ENCODE results near the gene OR8D2. TPM values are rescaled to one million over a fixed set of nuclear protein-coding genes. Genes with fewer than 3 reads are reported as not detected.

OR8D2 gene
- polyA plus RNA-seq (2011; rRNA removed) (not detected in 2 replicates), polyA minus RNA-seq (2011; rRNA and poly(A)+ RNA removed) (not detected in 2 replicates)

DNA sequence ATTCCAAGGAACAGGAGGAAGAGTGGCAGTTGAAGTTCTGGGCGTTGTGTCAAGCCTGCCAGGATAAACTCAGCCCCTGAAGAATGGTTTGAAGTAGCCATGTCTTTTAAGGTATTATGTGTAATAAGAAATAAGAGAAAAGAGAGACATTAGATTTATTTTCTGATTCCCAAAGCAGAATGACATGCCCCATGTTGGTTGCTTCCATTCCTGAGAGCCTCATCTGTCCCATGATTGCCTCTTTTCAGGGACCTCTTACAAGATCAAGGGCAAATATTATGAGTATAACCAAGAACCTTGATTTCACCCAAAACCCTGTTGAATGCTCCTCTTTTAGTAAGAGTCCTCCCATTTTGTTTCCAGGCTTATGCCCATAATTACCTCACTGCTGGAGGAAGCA lies at the start of gene OR8D2:
Gene OR8D2, minus strand, starts transcription at position 101 of the 400 bp plus-strand sequence. Its CDS starts 0 bp downstream, at position 101.
- no peaks in the 10 kb centered on the region for H3K27me3 ChIP-seq (ENCODE audit: control insufficient read depth, insufficient read depth, low read length)
- no peak within 1 kb of the TSS for H3K4me3 ChIP-seq (ENCODE audit: low read depth, low read length)
- TF ChIP-seq, protein P1, sequence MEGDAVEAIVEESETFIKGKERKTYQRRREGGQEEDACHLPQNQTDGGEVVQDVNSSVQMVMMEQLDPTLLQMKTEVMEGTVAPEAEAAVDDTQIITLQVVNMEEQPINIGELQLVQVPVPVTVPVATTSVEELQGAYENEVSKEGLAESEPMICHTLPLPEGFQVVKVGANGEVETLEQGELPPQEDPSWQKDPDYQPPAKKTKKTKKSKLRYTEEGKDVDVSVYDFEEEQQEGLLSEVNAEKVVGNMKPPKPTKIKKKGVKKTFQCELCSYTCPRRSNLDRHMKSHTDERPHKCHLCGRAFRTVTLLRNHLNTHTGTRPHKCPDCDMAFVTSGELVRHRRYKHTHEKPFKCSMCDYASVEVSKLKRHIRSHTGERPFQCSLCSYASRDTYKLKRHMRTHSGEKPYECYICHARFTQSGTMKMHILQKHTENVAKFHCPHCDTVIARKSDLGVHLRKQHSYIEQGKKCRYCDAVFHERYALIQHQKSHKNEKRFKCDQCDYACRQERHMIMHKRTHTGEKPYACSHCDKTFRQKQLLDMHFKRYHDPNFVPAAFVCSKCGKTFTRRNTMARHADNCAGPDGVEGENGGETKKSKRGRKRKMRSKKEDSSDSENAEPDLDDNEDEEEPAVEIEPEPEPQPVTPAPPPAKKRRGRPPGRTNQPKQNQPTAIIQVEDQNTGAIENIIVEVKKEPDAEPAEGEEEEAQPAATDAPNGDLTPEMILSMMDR (IDR thresholded peaks at IDR 0.05; ENCODE audit: insufficient read depth, low read depth, low read length) = no peak
- H3K36me3 ChIP-seq (ENCODE audit: control insufficient read depth, insufficient read depth, low read length) = no peaks in the 10 kb centered on the region
- no peak for DNase-seq (ENCODE audit: low read depth)
- CTCF ChIA-PET = no interaction called here
- POLR2A ChIA-PET = no interaction called here

GRCh38 chr11:124359566-124359965 lies 39.6 kb upstream of the OR8D2 start:
- ChIA-PET CTCF (no interaction called here), POLR2A (no interaction called here)

GRCh38 chr11:124346311-124346955 lies 26.4 kb upstream of the OR8D2 start:
- H3K27me3 ChIP-seq (ENCODE audit: control insufficient read depth, insufficient read depth, low read length) = no peaks in the 10 kb centered on the region
- ChIA-PET POLR2A (no interaction called here), CTCF (no interaction called here)
- TF ChIP-seq, protein P1 (IDR thresholded peaks at IDR 0.05; ENCODE audit: insufficient read depth, low read depth, low read length) = no peak
- no peaks in the 10 kb centered on the region for H3K36me3 ChIP-seq (ENCODE audit: control insufficient read depth, insufficient read depth, low read length)
- DNase-seq (ENCODE audit: low read depth) = no peak
- no peak overlapping the region for H3K4me3 ChIP-seq (ENCODE audit: low read depth, low read length)

More at GRCh38 chr11:124359566-124359965, 39.6 kb upstream of the OR8D2 start:
- H3K36me3 ChIP-seq (ENCODE audit: control insufficient read depth, insufficient read depth, low read length) = no peaks in the 10 kb centered on the region
- TF ChIP-seq, protein P1 (IDR thresholded peaks at IDR 0.05; ENCODE audit: insufficient read depth, low read depth, low read length) = no peak
- H3K4me3 ChIP-seq (ENCODE audit: low read depth, low read length) = no peak overlapping the region
- no peak for DNase-seq (ENCODE audit: low read depth)
- H3K27me3 ChIP-seq (ENCODE audit: control insufficient read depth, insufficient read depth, low read length) = no peaks in the 10 kb centered on the region

- TF ChIP-seq, protein P1 (IDR thresholded peaks at IDR 0.05; ENCODE audit: insufficient read depth, low read depth, low read length) = no peak
- no peaks in the 10 kb centered on the region for H3K27me3 ChIP-seq (ENCODE audit: control insufficient read depth, insufficient read depth, low read length)
- no peak for DNase-seq (ENCODE audit: low read depth)
- POLR2A ChIA-PET = no interaction called here
- H3K36me3 ChIP-seq (ENCODE audit: control insufficient read depth, insufficient read depth, low read length) = no peaks in the 10 kb centered on the region
- no peak overlapping the region for H3K4me3 ChIP-seq (ENCODE audit: low read depth, low read length)
- CTCF ChIA-PET = no interaction called here
These were observed 24.3 kb upstream of the OR8D2 start for GRCh38 chr11:124344346-124344745.

DNA sequence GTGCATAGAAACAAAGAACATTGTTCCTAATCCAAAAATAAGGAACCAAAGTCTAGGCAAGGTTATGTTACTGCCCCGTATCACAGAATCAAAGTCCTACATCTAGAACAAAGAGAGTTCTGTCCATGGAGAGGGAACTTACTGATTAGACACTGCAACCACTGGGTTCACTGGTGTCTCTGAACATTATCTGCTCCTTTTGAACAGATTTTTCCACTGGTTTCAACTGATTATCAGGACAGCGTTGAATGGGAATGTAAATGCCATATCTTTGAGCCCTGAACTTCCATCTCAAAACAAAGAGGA lies 20.1 kb upstream of the OR8D2 start:
- DNase-seq (ENCODE audit: low read depth) = no peak
- ChIA-PET CTCF (no interaction called here), POLR2A (no interaction called here)
- H3K4me3 ChIP-seq (ENCODE audit: low read depth, low read length) = no peak overlapping the region
- TF ChIP-seq, protein P1 (IDR thresholded peaks at IDR 0.05; ENCODE audit: insufficient read depth, low read depth, low read length) = no peak
- no peaks in the 10 kb centered on the region for H3K36me3 ChIP-seq (ENCODE audit: control insufficient read depth, insufficient read depth, low read length)
- no peaks in the 10 kb centered on the region for H3K27me3 ChIP-seq (ENCODE audit: control insufficient read depth, insufficient read depth, low read length)

Measured in BJ (cell line).